GM19240 (cell line): ENCODE data around the gene TSPAN31.

Experiments
- DNase-seq: peaks from one replicate; pipeline ENCODE4 v3.0.0; 2011; ENCODE audit warnings: low spot score; ENCODE audit not compliant: insufficient read length

TSPAN31 gene

GRCh38 chr12:57751788-57752667 lies 7.2 kb downstream of the TSPAN31 start, which contains the start of gene CDK4:
Gene CDK4, minus strand, starts transcription at chr12:57752310. Its CDS starts 593 bp downstream, at chr12:57751717.
- DNase-seq = peak; percentile 99

DNA sequence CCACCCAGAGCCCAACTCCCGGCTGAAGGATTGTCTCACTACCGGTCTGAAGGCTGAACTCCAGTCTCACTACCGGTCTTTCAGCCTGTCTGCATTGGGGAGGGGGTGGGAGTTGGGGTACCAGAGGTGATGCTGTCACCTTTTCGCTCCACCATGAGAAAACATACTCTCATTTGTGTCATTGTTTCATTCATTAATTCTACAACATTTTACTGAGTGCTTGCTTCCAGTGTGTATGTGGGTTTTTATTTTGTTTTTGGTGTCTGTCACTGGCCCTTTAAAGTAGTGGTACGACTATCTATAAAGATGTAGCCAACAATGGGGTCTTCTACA lies 7.8 kb downstream of the TSPAN31 start:
- DNase-seq = no peak

GRCh38 chr12:57753756-57754337 lies 9.0 kb downstream of the TSPAN31 start:
- no peak for DNase-seq

- peak; percentile 64 for DNase-seq
Measured at GRCh38 chr12:57754411-57755193, 9.8 kb downstream of the TSPAN31 start, which contains the start of gene MARCHF9. Gene MARCHF9, plus strand, starts transcription at chr12:57755103. Its CDS starts 426 bp downstream, at chr12:57755529.

GRCh38 chr12:57755194-57755453 lies 10.3 kb downstream of the TSPAN31 start:
- DNase-seq = no peak

- no peak for DNase-seq
Measured at GRCh38 chr12:57755454-57756372, 10.9 kb downstream of the TSPAN31 start.

DNA sequence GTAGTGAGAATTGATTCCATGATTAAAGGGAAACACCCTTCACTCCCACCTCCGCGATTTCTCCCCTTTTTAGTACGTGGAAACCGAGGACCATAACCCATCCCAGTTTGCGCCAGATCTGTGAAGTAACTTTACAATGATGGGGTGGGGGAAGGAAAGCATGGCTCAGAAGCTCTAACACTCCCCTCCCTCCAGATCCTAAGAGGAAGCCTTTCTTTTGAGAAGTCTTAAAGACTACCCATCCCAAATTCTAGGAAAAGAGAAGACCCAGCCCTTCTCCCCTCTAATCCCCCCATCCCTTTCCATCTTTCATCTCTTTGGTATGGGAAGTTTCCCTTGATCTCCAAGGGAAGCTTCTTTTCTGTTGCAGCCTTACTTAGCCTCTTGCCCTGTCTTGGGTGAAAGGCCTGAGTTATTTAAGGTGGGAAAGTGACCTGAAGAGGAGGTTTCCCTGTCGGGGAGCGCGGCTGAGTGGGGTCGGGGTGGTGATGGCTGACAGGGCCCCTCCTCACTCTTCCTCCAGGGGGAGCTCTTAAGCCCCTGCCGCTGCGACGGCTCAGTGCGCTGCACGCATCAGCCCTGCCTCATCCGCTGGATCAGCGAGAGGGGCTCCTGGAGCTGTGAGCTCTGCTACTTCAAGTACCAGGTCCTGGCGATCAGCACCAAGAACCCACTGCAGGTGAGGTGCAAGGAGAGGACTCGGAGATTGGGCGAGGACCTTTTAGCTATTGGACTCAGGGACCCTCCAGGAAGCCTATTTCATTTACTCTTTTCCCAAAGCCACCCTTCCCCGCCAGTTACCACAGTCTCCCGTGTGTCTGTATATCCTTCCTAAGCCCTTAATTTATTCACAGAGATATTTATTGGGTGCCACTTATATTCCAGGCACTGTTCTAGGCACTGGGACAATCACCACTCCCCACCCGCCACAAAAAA lies 11.8 kb downstream of the TSPAN31 start:
- peak; percentile 84 for DNase-seq

DNA sequence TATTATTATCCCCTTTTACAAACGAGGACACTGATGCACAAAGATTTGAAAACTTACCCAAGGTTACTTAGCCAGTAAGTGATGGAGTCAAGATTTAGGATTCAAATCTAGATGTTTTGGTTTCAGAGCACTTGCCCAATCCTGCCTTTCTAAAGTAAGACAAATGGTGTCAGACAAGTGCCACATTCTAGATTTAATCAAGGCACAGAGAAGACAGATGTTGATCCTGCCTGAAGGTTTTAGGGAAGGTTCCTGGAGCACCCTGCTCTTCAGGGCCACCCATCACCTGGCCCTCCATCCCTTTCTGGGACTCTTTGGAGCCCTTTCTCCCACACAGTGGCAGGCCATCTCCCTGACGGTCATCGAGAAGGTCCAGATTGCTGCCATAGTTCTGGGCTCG lies 12.9 kb downstream of the TSPAN31 start:
- no peak for DNase-seq

- DNase-seq = no peak
Measured at GRCh38 chr12:57758552-57759359, 13.9 kb downstream of the TSPAN31 start.

DNA sequence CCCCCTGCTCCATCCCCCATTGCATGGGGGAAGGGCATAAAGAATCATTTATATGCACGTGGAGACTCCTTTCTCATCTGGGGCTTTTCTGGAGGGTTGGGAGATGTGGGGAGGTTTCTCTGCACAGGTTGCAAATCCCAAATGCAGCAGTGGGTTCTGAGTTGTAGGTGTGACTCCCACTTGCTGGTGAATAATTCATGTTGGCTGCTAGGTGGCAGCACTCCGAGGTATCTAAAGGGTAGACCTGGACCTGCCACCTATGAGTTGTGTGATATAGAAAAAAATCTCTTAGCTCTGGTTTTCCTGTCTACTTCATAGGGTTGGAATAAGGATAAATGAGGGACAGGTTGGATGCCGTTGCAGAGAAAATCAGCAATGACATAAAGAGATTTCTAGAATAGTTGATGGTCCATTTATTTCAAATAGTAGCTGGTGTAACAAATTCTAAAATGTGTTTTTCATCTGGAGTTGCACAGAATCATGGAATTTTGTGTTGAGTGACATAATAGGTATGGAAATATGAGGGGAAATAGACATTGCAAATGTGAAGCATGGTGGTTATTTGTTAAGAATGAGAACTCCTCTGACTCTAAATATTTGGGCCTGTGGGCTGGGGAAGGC lies 14.6 kb downstream of the TSPAN31 start:
- DNase-seq = no peak

DNA sequence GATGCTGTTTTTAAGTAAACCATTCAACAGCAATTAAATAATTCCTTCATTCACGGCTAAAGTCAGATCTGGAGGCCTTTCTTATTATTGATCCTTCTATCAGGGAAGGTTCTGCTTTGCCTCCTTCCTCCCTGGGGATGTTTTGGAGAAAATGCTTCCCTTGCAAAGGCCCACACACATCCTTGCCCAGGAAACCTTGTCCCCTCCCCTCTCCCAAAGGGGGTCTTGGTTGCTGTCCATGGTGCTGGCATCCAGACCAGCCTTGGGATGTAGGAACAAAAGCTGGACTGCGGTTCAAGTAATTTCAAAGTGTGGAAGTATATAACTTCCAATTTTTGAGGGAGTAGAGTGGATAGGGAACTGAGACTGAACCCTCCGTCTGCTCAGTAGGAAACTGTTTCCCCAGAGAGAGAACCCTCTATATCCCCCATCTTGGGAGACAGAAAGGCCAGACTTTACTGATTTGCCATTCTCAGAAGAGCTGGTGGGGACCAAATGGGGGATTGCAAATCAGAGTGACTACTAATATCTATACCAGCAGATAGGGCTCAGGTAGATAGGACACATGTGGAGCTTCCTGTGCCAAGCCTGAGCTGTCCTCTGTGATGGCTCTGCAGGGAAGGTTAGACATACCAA lies 15.6 kb downstream of the TSPAN31 start:
- DNase-seq = no peak

DNA sequence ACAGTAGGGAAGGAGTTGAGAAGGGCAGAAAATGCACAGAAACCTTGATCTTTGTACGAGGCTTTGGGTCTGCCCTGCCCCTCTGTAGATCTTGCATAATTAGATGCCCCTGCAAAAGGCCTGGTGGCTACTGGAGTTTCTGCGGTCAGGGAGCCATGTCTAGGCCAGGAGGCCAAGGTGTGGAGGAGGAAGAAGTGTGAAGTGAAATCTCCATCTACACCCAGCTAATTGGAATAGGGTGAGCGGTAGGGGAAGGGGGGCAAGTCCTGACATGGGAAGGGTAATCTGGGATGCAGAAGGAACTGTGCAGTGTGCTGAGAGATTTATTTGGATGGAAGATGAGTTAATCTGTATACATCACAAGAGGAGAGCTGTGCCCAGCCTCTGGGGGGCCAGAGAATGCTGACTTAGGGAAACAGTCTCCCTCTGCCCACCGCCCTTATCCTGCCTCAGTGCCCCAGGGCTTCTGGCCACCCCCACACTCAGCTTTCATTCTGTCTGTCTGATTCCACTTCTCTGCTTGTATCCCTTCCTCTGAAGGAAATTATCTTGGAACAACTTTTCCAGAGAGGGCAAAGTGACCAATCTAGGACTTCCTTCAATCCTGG lies 16.7 kb downstream of the TSPAN31 start:
- no peak for DNase-seq

- no peak for DNase-seq
Measured at GRCh38 chr12:57762463-57762862, 17.6 kb downstream of the TSPAN31 start.

DNA sequence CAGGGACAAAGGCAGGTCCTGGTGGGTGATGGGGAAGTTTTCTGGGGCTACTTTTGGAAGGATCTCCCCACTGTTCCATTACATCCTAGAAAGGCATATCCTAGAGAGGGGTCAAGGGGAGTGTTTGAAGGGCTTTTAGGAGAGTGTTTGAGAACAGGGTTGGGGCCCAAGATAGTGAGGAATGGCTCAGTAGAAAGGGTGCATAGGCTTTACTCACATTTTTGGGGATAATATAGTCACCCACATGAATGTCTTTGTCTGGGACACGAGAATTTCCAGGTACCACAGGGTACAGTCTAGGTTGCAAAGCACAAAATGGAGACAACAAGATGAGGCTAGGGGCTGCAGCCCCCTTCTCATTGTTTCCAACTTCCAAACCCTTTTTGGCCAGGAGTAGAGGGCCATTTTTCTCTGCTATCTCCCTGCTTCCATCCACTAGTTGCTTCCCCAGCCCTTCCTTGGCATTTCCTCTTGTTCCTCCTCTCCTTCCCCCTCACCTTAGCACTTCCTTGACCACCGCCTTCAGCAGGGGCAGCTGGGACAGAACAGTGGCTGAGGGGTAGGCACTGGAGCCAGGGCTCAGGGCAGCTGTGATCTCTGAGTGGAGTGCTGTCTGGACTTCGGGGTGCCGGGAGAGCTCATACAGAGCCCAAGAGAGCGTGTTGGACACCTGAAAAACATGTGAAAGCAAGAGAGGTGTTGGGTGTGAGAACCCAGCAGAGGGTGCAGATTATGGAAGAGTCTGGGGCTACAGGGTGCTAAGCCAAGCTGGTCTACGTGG lies 19.2 kb downstream of the TSPAN31 start:
- DNase-seq = no peak

- DNase-seq = no peak
Measured at GRCh38 chr12:57764662-57765002, 19.8 kb downstream of the TSPAN31 start.

GRCh38 chr12:57765003-57765697 lies 20.3 kb downstream of the TSPAN31 start:
- DNase-seq = no peak
